SK-N-MC (cell line): Measurements from ENCODE around the gene ESD.

ENCODE experiments used
- DNase-seq: peaks from one replicate; pipeline ENCODE4 v3.0.0-alpha.2; 2011; ENCODE audit warnings: low read depth, low spot score
- H3K27ac ChIP-seq: fragments of 200-600 bp; sonication (generic); 2 replicates; pipeline ENCODE4 v1.5.1; 2016; ENCODE audit warnings: mixed run types
- H3K36me3 ChIP-seq: fragments of 200-600 bp; sonication (generic); 2 replicates; pipeline ENCODE4 v1.6.1; 2017; ENCODE audit warnings: antibody characterized with exemption, low read length, mixed read lengths; ENCODE audit not compliant: insufficient read depth
- H3K4me3 ChIP-seq: fragments of 200-600 bp; sonication (generic); 2 replicates; pipeline ENCODE4 v1.5.1; 2016
- H3K9ac ChIP-seq: fragments of 200-600 bp; sonication (generic); 2 replicates; pipeline ENCODE4 v1.8.0; 2017; ENCODE audit warnings: mixed run types, mixed read lengths; ENCODE audit not compliant: insufficient read length
- H3K9me3 ChIP-seq: fragments of 200-600 bp; sonication (generic); 2 replicates; pipeline ENCODE4 v1.6.1; 2017; ENCODE audit warnings: low read depth, mild to moderate bottlenecking, antibody characterized with exemption, low read length, moderate library complexity, mixed read lengths
- EZH2 ChIP-seq: fragments of 200-600 bp; sonication (generic); IDR thresholded peaks from one replicate; pipeline ENCODE4 v1.6.1; 2017; ENCODE audit warnings: antibody characterized with exemption
- FOXP2 ChIP-seq: optimal IDR thresholded peaks from 2 replicates; pipeline ENCODE3; 2011; ENCODE audit warnings: mild to moderate bottlenecking, moderate library complexity; ENCODE audit not compliant: insufficient read depth; ENCODE audit errors: extremely low read length, control extremely low read depth
- POLR2AphosphoS5 ChIP-seq: IDR thresholded peaks from 2 replicates; pipeline ENCODE4 v1.6.1; 2012; ENCODE audit warnings: mild to moderate bottlenecking, low read depth, low read length, borderline replicate concordance

The ESD gene

GRCh38 chr13:46735425-46735824 is 61.5 kb downstream of the ESD start:
- DNase-seq: no peak
- Histone ChIP-seq H3K9me3 (no peaks in the 10 kb centered on the region), H3K36me3 (peaks cover 10% of the 10 kb centered on the region; the same call in 1 of the 2 replicates), H3K9ac (no peak overlapping the region), H3K27ac (no peak overlapping the region), H3K4me3 (no peak overlapping the region)
- TF ChIP-seq POLR2AphosphoS5 (no peak), FOXP2 (no peak), EZH2 (no peak)

- Histone ChIP-seq H3K4me3 (no peak overlapping the region), H3K36me3 (peaks cover 17% of the 10 kb centered on the region; the same call in 1 of the 2 replicates), H3K9me3 (no peaks in the 10 kb centered on the region), H3K9ac (no peak overlapping the region), H3K27ac (no peak overlapping the region)
- DNase-seq: no peak
- no peak for TF ChIP-seq EZH2
- TF ChIP-seq FOXP2: no peak
- TF ChIP-seq POLR2AphosphoS5: no peak
Observed at GRCh38 chr13:46731535-46731934, 65.4 kb downstream of the ESD start.

- H3K4me3 ChIP-seq: no peak overlapping the region
- H3K9me3 ChIP-seq: no peaks in the 10 kb centered on the region
- H3K36me3 ChIP-seq: peaks cover 32% of the 10 kb centered on the region
- no peak overlapping the region for H3K27ac ChIP-seq
- TF ChIP-seq POLR2AphosphoS5 (no peak), FOXP2 (no peak), EZH2 (no peak)
- no peak overlapping the region for H3K9ac ChIP-seq
- DNase-seq: no peak
Observed at GRCh38 chr13:46728777-46729176, 68.2 kb downstream of the ESD start.

GRCh38 chr13:46726347-46726746 is 70.6 kb downstream of the ESD start:
- DNase-seq: no peak
- Histone ChIP-seq H3K9me3 (no peaks in the 10 kb centered on the region), H3K4me3 (no peak overlapping the region), H3K9ac (no peak overlapping the region), H3K36me3 (peaks cover 31% of the 10 kb centered on the region), H3K27ac (no peak overlapping the region)
- no peak for TF ChIP-seq FOXP2
- TF ChIP-seq EZH2: no peak
- TF ChIP-seq POLR2AphosphoS5: no peak
